H1 (cell line): ENCODE measurements around the gene CTNND2. TPM values are rescaled to one million over a fixed set of nuclear protein-coding genes. Genes with fewer than 3 reads are reported as not detected.

Experiments used
- JUN ChIP-seq: IDR thresholded peaks from 2 replicates; pipeline ENCODE4 v1.6.1; 2011; ENCODE audit warnings: low read depth, mild to moderate bottlenecking, improper control_type of control experiment, low read length
- JUND ChIP-seq: IDR thresholded peaks from 2 replicates; pipeline ENCODE4 v1.6.1; 2011; ENCODE audit warnings: mild to moderate bottlenecking, improper control_type of control experiment, low read length
- RBBP5 ChIP-seq: IDR thresholded peaks from 2 replicates; pipeline ENCODE4 v1.7.1; 2012; ENCODE audit warnings: low read depth, mild to moderate bottlenecking, inconsistent platforms, low read length, moderate library complexity, borderline replicate concordance
- polyA plus RNA-seq, 7 experiments: library from polyadenylated mRNA; depleted of rRNA in 3 of 7; stranded (reverse) in 5 of 7; unstranded in 2 of 7; fragments of >200 nt in 5 of 7; fragments of 200-250 nt in 2 of 7; gene quantifications; 1 replicate in 5 of 7; 2 replicates in 1 of 7; 4 replicates in 1 of 7; pipeline versions ENCODE4 v1.2.1 to v1.2.3, GENCODE V29; 2011 to 2013; ENCODE audit warnings: missing spikeins in 2 of 7, mixed read lengths in 2 of 7
- total RNA-seq: library from RNA; stranded (reverse); fragmentation: NEBNext Ultra II Directional; extraction: Animal tissue kit (Norgen Biotek cat#: 25700); gene quantifications from 2 replicates; pipeline ENCODE4 v1.2.1, GENCODE V29; 2021

The CTNND2 gene
- total and polyA plus RNA-seq, 2 of the 8 experiments (the other 6 are each of a cell fraction or from before 2014, with no cell fraction given) = 7.4 to 14.2 TPM

DNA sequence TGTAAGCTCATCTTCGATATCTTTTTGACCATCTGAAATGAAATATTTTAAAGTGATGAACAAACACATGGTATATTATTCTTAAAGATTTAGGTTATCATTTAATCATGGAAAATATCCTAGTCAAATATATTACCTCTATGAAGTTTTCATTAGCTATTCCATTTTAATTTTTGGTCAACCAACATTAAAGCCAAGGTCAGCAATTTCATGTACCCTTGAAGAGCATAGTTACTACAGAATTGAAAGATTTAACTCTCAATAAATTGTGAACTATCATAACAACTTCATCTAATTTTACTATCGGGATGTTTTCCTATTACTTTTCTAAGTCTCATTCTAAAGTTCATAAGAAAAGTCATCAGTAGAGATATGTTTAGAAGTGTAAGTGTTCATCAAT, 492.6 kb downstream of the CTNND2 start (continued):
- TF ChIP-seq JUND (no peak), RBBP5 (no peak), JUN (no peak)
- TF ChIP-seq, all 59 proteins: peak for 0
